HG03521 (cell line): ENCODE data around the gene LUC7L3.

ENCODE experiments used
- ATAC-seq: cut with Tn5 transposase; IDR thresholded peaks from one replicate; pipeline ENCODE4 v1.9.1; 2021; ENCODE audit warnings: mild to moderate bottlenecking, moderate library complexity; ENCODE audit not compliant: unreplicated experiment

LUC7L3 gene

DNA sequence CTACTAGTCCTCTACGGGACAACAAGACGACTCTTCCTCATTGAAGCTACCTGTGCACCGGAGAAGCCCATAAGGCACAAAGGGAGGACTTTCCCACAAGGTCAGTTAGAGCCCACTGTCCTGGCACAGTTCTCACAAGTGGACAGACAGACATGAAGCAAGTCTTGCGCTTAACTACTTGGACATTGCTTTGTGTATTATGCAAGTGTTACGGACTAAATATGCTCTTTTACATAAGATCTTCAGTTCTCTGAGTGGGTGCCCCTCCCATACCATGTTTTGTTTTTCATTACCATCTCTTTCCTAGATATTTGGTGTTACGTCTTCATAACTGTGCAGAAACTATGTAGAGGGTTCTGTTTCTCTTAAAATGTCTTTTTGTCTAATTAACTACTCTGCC is 29.8 kb downstream of the LUC7L3 start:
- no peak for ATAC-seq

DNA sequence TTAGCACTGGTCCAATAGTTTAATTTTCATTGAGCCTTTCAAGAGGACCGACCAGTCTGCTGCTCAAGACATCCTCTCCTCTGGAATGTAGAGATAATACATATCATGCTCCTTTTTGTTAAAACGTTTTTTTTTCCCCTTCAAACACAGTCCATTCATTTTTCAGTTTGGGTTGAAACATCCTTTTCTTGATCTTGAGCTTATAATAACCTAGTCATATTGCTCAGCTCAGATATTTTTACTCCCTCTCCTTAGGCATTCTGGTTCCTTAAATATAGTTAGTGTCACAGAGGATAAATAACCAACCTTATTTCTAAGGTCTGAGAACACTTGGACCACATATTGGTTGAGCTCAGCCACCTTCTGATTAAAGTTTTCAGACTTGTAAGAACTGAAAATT is 35.1 kb downstream of the LUC7L3 start:
- no peak for ATAC-seq

DNA sequence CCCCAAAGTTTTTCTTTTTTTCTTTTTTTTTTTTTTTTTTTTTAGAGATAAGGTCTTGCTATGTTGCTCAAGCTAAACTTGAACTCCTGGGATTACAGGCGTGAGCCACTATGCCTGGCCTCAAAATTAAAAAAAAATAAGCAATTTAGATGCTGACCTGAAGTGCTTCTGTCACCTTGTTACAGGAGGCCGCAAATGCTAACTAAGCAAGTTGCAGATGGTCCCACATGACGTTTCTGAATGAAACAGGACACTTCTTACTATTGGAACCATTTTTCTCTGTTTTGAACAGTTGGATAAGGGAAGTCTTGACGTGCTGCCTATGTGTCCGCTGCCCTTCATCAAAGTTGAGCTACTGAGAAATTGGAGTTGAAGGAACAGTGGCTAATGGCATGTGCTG is 39.1 kb downstream of the LUC7L3 start:
- ATAC-seq: no peak

DNA sequence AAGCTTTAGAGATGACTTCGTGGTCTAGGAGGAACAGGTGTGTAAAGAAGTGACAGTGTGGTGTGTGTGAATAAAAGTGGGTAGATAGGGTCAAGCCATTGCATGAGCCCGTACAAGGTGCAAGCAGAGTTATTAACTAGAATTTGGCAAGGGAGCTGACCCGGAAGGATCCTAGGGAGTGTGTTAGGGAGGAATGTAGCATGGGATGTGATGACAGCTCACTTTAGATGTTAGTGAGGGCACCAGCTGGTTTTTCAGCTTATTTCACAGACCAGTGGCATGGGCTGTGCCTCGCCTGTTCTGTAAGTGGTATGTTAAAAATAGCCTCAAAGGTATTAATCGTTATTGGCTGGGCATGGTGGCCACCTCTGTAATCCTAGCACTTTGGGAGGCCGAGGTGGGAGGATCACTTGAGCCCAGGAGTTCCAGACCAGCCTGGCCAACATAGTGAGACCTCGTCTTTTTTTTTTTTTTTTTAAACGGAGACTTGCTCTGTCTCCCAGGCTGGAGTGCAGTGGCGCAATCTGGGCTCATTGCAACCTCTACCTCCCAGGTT is 39.7 kb downstream of the LUC7L3 start:
- no peak for ATAC-seq

DNA sequence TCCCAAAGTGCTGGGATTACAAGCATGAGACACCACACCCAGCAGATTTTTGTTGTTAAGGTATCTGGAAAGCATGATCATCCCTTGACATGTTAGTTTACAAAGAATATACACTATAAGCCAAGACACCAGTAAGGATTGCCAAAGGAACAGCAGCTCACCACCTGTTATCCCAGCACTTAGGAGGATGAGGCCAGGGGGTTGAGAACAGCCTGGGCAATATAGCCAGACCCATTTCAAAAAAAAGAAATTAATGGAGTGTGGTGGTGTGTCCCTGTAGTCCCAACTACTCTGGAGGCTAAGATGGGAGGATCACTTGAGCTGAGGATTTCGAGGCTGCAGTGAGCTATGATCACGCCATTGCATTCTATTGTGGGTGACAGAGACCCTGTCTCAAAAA is 42.8 kb downstream of the LUC7L3 start:
- ATAC-seq: no peak

DNA sequence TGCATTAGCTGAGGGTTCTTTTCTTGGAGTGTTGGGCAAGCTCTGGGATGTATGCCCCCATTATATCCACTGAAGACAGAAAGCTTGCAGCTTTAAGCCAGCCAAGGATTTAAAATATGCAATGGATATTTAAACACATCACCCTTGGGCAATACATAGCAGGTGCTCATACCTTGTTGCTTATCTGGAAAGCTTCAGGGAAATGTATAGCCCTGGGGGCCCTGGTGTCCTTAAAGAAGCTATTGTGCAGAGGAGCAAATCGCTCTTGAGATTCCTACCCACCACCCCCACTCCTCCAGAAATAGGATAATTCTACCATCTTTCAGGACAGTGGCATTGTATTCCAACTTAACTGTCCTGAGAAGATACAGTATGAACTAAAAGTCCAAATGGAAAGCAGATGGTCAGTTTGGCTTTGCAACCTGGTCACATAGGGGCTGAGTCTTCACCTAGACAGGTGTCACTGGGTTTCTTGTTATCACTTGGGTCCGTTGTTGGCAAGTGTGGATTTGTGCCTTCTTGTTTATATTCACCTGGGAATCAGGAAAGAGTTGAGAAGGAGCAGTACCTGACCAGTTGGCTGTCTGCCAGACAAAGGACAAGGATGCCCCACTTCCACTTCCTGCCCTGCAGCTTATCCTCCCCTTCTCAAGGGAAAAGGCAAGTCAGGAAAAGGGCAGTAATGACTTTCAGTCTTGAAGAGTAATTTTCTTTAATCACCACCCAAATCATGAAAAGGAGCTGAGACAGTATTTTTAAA is 44.5 kb downstream of the LUC7L3 start:
- no peak for ATAC-seq

DNA sequence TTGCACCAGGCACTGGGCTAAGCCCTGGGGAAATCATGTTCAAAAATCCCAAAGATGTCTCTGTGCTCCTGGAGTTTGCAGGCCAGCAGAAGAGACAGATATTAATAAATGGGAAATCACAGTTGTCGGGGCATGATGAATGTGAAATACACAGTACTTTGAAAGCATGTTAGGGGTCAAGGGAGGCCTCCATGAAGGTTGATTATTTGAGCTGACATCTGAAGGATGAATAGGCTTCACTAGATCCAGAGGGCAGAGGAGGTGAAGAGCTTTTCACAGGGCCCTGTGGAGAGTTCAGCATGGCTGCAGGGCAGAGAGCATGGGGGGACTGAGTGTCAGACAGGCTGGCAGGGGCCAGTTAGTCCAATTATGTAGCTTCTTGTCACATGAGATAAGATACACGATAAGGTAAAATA is 45.3 kb downstream of the LUC7L3 start:
- ATAC-seq: no peak

DNA sequence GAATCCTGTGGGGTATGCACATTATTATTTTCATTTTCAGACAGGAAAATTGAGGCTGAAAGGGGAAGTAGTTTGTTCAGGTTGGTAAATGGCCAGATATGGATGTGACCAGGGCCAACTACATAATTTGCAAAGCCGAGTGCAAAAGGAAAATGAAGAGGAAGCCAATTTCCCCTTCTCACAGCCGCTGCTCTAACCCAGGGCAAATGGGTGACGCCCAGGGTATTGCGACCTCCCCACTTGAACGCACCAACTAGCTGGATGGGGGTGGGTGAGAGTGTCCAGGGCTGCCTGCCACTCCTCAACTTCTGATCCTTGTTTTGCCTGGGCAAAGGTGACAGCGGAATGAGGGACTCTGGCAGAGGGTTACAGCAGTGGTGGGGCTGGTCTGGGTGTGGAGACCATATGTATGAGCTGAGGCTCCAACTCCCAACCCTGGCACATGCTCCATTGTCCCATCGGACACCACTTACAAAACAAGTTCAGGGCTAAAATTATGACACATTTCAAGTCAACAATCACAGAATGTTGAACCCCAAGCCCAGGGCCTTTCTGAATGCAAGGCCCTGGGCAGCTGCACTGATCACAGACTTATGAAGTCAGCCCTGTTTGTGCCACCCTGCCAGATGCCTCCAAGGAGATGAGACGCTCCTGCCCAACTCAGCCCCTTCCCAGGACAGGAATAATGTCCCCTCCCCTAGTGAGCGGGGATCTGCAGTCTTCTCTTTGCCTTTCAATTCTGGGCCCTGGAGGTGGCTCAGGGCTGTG is 46.2 kb downstream of the LUC7L3 start:
- ATAC-seq: no peak

DNA sequence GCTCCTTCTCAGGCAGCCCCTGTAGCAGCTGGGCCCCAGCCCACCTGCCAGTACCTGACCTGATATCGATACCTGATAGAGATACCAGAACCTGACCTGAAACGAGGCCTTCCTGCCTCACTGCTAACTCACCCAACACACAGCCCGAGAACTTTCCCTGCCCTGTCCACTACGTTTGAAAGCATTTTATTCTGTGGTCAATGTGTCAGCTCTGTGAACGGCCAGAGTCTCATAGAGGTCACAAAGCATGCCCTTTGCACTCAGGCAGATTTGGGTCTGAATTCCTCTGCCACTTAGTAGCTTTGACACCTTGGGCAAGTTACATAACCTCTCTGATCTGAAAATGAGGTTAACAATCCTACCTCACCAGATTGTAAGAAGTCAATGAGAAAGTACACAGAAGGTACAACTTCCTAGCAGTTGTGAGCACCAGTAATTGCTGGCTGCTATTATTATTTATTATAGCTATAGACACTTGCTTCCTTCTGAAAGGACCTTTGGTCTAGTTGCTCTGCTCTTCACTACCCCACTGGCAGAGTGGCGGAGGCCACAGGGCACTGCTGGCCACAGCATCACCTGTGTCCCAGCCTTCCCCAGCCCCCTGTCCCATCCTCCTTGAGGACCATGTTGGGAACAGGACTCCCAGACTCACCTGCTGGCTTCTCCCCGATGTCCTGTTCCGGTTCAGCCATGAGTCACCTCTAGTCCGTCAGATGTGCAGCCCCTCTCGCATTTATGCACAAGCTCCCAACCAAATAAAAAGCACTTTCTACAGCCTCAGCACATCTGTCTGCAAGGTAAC is 47.0 kb downstream of the LUC7L3 start:
- ATAC-seq: no peak

DNA sequence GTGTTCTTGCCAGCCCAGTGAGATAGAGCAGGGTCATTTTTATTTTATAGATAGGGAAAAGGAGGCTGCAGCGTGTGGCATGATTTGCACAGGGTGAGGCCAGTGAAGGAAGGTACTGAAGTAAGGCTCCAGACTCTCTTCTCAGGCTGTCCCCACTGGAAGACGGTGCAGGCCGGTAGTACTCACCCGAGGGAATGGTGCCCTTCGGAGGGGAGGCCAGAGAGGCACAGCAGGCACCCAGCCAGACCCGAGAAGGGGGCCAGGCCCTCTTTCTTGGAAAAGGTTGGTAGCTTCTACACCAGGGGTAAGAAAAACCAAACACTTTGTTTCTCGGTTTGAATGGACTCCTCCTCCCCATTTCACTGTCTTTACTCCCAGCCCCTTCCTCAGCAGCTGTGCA is 47.6 kb downstream of the LUC7L3 start:
- no peak for ATAC-seq

DNA sequence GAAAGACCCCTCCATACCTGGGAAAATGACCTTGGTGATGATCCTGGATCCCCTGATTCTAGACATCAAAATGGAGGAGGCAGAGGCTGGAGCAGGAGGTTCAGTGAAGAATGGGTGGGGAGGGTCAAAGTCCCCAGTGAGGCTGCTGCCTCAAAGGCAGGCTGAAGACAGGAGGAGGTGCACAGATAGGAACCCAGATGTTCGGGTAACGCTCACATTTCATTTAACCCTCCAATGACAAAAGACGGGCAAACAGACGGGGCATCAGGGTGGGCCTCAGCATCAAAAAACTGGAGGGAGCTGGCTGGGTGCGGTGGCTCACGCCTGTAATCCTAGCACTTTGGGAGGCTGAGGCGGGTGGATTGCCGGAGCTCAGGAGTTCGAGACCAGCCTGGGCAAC is 48.0 kb downstream of the LUC7L3 start, which contains the start of gene ANKRD40CL:
Gene ANKRD40CL (minus strand): TSS at position 73 of the 400 bp plus-strand sequence. CDS start 605 bp downstream, outside the sequence.
- ATAC-seq: no peak

DNA sequence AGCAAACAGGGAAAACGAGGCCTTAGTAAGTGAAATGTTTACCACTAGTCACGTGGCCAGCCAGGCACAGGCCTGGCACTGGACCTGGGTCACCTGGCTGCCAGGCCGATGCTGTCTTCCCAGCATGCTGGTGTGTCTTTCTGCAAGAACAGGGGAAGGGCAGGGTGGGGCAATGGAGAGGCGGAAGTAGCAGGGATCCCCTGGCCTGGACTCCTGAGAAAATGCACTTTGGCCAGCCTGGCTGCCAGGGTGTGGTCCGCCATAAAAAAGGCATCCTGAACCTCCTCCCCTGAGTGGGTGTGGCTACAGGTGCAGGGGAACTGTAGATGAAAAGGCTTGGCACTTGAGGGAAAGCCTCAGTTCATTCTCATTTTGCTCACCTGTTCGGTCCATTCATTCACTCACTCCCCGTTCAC is 49.0 kb downstream of the LUC7L3 start:
- ATAC-seq: no peak

DNA sequence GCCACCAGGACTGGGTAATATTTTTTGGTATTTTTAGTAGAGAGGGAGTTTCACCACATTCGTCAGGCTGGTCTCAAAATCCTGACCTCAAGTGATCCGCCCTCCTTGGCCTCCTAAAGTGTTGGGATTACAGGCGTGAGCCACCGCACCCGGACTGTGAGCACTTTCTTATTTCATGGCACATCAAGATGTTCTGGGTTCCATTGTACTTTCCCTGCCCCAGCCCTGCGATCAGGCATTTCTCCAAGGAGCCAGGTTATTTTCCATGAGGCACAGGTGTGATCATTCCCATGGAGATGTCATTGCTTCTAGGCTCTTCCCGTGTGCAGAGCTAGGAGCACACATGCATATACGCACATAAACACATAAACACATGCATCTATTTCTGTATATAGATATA is 50.5 kb downstream of the LUC7L3 start:
- no peak for ATAC-seq

DNA sequence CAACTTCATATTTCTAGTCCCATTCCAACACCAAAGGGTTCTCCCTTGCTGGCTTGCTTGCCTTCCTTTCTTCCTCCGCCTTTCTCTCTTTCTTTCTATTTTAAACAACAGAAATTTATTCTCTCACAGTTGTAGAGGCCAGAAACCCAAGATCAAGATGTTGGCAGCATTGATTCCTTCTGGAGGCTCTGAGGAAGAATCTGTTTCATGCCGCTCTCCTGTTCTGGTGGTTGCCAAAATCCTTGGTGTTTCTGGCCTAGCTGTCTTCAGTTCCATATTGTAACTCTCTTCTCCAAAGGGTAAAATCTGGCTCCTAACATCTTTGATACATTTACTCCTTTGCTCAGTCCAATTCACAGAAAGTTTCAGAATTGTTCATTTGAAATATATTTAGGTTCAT is 50.9 kb downstream of the LUC7L3 start:
- no peak for ATAC-seq

DNA sequence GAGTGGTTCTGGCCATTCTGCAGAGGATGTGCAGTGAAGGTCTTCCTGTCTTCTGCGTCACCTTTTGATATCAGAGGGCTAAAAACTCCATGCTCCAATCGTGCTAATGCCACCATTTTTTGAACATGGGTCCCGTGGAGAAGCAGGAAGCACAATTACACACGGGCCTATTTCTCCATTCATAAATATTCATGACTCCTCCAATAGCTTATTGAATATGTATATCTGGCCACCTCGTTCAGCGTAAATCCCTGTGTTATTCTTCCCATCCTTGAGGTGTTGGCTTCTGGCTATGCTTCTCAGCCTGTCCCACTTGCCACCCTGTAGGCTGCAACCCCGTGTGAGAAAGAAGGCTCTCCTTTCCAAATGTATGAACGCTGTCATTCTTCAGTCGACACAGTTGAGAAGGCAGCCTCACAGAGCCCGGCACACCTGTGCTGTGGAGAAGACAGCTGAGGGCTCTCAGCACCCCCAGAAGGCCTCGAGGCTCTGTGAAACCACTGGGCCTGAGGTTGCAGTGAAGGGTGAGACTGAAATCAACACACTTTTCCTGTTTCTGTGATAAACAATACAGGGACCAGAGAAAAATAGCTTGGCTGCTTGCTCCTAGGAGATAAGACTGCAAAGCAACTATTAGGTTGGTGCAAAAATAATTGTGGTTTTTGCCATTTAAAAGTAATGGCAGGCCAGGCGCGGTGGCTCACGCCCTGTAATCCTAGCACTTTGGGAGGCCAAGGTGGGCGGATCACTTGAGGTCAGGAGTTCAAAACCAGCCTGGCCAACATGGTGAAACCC is 52.8 kb downstream of the LUC7L3 start:
- ATAC-seq: peak; percentile 85

DNA sequence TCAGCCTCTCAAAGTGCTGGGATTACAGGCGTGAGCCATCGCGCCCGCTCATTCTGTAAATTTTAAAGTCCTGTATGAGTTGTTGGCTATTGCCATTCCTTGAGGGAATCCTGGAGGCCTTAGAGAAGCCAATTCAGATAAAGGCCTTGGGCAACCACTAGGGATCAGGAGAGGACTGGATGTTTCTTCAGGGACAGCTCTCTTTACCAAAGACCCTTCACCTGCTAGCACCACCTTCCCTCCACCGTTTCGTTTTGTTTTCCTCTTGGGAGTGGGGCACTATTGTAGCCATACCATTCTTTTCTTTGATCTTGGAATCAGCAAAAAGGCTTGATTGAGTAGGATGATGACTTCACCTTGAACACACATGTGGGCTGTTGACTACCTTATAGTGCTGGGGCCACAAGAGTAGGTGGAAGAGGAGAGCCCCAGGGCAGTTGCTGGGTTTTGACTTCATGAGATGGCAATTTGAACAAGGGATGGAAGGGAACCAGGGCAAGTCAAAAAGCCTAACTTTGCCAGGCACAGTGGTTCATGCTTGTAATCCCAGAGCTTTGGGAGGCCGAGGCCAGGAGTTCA is 54.9 kb downstream of the LUC7L3 start:
- no peak for ATAC-seq

DNA sequence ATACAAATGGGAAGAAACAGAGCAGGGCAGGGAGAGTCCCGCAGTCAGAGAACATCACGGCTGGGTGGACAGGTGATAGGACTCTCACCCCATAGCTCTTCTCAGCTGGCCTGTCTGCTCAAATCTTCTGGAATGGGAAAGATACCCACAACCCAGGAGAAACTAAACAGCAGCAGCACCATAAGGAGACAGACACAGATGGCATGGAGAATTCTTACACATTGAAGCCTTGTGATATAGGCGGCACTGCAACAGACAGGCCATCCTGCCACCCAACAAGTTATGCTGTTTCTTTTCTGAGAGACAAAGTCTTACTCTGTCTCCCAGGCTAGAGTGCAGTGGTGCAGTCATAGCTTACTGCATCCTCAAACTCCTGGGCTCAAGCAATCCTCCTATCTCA is 56.5 kb downstream of the LUC7L3 start:
- ATAC-seq: no peak

DNA sequence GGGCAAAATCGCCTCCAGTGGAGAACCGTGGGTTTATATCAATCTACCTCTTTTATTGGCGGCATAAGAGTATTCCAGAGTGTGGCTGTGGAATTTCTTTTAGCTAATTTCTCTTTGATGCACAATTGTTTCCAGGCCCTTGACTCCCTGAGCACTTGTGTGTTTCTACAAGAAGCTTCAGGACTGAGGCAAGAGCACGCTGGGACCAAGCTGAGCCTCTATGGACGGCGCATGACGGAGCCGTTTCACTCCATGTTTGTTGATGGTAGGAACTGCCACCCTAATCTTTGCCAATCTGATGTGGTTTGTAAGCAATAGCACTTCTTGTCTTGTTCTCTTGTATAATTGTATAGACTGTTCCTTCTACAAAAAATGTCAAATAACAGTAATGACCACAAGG is 59.1 kb downstream of the LUC7L3 start:
- no peak for ATAC-seq

DNA sequence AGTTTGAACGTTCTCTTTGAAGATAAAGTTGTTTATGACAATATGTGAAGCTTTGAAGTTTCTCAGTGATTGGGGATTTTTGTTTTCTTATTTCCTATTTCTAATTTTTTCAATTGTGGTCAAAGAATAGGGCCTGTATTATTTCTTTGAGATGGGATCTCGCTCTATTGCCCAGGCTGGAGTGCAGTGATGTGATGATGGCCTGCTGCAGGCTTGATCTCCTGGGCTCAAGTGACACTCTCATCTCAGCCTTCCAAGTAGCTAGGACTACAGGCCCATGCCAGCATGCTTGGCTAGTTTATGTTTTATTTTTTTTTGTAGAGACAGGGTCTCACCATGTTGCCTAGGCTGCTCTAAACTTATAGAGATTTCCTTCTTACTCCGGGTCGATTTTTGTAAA is 59.6 kb downstream of the LUC7L3 start:
- ATAC-seq: no peak

DNA sequence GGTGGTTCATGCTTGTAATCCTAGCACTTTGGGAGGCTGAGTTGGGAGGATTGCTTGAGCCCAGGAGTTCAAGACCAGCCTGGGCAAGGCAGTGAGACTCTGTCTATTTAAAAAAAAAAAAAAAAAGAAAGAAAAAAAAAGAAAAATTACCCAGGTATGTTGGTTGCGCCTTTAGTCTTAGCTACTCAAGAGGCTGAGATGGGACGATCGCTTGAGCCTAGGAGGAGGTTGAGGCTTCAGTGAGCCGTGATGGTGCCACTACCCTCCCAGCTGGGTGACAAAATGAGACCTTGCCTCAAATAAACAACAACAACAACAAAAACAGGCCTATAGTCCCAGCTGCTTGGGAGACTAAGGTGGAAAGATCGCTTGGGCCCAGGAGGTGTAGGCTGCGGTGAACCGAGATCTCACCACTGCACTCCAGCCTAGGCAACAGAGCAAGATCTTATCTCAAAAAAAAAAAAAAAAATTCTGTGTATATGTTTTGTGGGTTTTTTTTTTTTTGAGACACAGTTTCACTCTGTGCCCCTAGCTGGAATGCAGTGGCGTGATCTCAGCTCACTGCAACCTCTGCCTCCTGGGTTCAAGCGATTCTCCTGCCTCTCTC is 60.4 kb downstream of the LUC7L3 start:
- no peak for ATAC-seq
